Raji (cell line): ENCODE measurements around the gene RNF121.

Source experiments
- POLR2A ChIP-seq: IDR thresholded peaks from 2 replicates; pipeline ENCODE4 v1.6.1; 2011; ENCODE audit warnings: low read depth, low read length, control low read depth; ENCODE audit not compliant: insufficient read depth

The RNF121 gene

DNA sequence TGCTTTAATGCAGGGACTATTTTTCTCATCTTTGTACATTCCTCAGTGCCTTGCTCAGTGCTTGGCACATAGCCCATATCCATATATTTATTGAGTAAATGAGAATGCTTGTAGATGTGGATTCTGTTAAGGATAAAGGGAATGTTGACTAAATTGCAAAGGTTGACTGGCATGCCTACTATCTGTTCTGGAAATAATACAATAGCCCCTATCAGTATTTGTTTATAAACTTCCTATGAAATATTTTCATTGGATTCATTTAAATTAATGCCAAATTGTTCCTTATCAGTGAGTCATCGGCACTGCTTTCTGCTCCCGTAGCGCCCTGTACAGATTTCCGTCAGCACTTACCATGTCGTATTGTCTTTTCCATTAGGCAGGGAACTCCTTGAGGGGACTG lies 8.0 kb downstream of the RNF121 start:
- no peak for TF ChIP-seq POLR2A

DNA sequence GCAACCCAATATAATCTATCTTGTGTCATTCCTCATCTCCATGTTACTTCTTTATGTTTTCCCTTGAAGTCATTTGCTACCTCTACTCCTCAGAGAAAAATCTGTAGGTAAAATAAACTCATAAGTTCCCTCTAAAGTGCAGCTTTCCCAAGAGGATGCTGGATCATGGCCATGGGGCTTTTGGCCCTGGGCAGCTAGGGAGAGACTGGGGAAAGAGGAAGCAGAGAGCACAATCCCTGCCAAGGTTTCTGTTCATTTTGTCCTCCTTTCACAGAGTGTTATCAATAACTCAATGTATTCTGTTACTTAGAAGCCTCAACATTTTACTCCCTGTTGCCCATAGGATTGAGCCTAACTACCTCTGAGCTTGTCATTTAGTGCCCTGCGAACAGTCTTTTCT lies 9.0 kb downstream of the RNF121 start:
- TF ChIP-seq POLR2A: no peak

DNA sequence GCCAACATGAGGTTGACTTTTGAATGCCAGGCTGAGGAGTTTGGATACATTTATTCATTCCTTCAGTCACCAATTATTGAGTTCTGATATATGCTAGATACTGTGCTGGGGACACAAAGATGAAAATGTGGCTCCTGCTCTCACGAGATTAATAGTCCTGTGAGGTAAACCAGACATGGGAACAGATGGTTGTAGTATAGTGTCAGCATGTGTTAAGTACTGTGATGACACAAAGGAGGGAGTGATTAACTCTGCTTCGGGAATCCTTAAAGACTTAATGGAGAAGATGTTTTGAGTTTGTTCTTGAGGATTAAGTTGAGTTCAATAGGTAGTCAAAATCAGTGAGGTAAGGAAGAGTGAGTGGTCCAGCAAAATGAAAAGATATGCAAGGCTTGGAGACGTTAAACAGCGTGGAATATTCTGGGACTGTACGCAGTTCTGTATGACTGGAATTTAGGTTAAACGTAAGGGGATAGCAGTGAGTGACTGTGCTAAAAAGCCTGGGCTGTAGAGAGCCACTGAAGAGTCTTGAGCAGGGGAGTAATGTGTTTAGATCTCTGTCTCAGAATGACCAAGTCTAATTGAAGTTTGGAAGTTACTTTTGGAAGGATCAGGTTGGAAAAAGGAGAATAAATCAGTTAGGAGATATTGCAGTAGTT lies 11.8 kb downstream of the RNF121 start:
- TF ChIP-seq POLR2A: no peak

DNA sequence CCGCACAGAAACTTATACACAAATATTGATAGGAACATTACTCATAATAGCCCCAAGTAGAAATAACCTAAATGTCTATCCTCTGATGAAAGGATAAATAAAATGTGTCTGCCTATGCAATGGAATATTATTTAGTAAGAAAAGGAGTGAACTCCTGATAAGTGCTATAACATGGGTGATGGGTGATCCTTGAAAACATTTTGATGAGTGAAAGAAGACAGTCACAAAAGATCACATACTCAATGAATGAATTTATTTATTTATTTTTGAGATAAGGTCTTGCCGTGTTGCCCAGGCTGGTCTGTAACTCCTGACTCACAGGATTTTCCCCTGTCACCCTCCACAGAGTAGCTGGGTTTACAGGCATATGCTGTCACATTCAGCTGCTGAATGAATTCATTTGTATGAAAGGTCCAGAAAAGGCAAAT lies 17.3 kb downstream of the RNF121 start:
- TF ChIP-seq POLR2A: no peak

DNA sequence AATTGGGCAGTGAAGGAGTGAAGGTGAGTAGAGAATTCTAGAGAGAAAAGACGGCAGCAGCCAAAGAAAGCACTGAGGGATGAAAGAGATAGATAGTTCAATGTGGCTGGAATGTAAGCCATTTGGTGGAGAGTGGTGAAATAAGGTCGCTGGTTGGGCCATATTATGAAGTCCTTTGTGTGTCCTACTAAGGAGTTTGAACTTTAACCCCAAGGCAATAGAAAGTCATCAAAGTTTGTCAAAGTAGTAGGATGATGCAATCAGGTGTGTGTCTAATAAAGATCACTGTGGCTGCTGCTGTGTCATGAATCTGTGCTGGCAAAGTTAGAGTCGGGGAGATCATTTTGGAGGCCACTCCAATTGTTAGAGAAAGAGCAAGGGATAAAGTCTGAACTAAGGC lies 18.7 kb downstream of the RNF121 start:
- TF ChIP-seq POLR2A: no peak

DNA sequence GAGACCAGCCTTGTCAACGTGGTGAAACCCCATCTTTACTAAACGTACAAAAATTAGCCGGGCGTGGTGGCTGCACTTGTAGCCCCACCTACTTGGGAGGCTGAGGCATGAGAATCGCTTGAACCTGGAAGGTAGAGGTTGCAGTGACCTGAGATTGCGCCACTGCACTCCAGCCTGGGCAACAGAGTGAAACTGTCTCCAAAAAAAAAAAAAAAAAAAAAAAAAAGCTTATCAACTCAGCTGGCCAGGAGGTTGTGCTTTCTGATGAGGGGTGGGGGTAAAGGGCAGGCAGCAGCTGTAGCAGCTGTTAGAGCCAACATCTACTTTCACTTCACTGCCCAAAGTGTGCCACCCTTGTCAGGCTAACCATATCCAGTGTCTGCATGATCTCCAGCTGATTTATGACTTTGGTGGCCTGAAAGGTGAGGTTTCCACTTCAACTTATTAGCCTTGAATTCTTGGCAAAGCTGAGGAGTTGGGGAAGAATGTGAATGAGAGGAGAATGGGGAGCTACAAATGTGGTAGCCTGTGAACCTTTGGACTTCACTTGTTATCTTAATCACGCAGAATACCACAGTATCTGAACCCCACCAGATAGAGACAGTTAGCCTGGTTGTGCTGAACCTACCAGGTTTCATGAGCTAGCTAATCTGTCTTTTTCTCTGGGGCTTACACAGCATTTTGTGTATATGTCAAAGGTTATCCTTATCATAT lies 19.6 kb downstream of the RNF121 start:
- TF ChIP-seq POLR2A: no peak

DNA sequence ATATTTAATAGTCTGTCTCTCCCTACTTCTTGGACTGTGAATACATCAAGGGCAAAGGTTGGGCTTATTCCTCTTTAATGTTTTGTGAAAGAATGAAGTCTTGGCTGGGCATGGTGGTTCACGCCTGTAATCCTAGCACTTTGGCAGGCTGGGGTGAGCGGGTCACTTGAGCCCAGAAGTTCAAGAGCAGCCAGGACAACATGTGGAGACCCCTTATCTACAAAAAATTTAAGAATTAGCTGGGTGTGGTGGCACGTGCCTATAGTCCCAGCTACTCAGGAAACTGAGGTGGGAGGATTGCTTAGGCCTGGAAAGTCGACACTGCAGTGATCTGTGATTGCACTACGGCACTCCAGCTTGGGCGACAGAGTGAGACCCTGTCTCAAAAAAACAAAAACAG lies 20.2 kb downstream of the RNF121 start:
- no peak for TF ChIP-seq POLR2A

DNA sequence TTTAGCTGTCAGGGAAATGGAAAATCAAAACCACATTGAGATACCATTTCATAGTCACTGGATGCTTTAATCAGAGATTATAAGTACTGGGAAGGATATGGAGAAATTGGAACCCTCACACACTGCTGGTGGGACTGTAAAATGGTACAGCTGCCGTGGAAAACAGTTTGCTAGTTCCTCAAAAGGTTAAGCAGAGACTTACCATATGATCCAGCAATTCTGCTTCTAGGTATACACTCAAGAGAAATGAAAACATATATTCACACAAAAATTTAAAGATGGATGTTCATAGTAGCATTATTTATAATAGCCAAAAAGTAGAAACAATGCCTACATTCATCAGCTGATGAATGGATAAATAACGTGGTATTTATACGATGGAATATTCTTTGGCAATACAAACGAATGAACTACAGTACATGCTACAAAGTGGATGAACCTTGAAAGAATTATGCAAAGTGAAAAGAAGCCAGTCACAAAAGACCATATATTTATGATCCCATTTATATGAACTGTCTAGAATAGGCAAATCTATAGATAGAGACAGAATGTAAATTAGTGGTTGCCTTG lies 23.0 kb downstream of the RNF121 start:
- no peak for TF ChIP-seq POLR2A

DNA sequence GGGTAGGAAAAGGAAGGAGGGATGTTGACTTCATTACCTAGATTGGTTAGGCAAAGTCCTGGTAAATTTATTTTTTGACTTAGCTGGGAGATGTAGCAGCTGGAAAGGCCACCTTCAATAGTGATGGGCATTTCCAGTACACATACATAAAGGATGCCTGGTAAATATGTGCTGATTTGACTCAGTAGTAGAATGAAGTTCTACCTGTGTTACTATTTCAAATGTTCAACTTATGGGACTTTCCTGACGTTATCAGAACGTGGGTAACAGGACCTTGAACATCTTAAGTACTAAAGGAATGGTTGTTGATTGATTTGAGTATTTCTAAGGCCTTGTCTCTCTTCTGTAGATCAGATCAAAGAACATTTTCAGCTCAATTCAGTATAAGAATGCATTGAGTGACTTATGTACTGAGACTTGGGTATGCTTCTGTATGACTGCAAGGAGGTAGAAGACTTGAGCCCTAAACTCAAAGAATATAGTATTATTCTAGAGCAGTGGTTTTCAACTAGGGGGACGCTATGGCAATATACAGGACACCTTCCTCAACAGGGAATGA lies 27.1 kb downstream of the RNF121 start:
- TF ChIP-seq POLR2A: no peak

DNA sequence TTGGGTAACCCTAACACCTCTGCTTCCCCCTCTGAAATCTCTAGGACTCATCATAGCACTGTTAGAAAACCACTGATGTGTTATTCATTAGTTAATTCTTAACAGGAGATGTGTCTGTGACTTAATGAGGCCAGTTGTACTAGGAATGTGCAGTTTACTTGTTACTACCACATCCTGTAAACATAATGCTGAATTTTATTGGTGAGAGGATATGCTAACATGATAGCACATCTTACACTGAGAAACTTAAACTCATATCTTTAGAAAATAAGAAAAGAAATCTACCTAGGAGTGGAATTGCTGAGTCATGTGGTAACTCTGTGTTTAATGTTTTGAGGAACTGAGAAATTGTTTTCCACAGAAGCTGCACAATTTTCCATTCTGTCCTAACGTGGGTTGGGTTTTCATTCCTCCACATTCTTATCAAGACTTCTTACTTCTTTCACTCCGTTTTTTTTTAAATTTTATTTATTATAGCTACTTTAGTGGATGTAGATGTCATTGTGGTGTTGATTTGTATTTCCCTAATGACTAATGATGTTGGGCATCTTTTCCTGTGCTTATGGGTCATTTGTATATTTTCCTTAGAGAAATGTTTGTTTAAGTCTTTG lies 33.7 kb downstream of the RNF121 start:
- TF ChIP-seq POLR2A: no peak

DNA sequence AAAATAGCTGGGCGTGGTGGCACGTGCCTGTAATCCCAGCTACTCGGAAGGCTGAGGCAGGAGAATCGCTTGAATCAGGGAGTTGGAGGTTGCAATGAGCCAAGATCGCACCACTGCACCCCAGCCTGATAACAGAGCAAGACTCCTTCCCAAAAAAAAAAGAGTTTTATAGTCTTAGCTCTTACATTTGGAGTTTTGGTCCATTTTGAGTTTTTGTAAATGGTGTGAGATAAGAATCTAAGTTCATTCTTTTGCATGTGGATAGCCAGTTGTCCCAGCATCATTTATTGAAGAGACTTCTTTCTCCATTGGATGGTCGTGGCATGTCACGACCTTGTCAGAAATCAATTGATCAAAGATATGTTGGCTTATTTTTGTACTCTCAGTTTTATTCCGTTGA lies 34.6 kb downstream of the RNF121 start:
- no peak for TF ChIP-seq POLR2A

DNA sequence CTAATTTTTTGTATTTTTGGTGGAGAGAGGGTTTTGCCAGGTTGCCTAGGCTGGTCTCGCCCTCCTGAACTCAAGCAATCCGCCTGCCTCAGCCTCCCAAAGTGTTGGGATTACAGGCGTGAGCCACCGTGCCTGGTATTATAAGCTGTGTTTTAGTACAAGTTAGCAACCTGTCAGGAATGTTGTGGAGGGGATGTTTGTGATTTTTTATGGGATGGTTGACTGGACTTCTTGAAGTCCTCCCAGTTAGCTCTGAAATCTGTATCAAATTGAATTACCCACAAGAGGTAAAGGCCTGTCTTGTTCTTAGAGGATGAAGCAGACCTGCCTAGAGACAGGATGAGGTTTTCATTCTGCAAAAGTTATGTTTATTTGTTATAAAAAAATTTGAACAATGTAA lies 35.8 kb downstream of the RNF121 start:
- no peak for TF ChIP-seq POLR2A

DNA sequence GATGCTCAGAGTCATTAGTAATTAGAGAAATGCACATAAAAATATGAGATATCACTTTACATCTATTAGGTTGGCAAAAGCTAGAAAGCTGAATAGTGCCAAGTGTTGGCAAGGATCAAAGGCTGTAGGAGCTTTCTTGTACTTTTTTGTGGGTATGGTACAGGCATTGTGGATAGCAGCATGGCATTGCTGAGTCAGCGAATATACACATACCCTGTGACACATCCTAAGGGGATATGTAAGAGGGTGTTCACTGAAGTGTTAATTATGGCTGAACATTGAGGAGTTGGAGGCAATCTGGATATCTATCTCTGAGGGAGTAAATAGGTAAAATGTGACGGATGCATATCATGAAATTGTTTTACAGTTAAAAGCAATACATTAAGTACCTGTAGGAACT lies 42.8 kb downstream of the RNF121 start:
- no peak for TF ChIP-seq POLR2A

DNA sequence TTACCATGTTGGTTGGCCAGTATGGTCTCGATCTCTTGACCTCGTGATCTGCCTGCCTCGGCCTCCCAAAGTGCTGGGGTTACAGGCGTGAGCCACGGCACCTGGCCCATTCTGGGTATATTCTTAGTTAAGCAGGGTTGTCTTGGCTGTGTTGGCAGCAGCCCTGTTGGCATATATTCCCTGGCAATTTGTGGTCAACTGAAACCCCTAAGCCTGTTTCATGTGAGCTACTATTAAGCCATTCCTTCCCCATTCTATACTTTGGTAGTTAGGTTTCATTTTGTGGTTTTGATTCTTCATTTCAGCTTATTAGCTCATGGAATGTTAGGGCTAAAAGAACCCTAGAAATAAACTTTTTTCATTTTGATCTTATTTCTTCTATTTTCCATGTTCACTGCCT lies 47.7 kb downstream of the RNF121 start:
- TF ChIP-seq POLR2A: no peak

DNA sequence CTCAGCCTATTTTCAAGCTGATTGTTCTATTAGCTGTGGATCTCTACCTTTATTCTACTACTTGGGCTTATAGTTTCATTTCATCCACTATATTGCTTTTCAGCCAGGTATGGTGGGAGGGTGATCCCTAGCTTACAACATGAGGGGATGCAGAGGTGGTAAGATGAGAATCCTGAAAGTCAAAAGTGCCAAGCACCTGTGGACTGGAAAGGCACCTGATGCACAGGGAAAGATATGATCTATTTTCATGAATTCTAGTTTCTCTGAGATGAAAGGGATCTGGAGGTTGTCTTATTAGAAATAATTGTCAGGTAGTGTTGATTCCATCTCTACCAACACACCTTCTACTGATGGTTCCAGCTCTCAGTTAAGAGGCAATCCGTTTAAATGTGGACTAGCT lies 48.2 kb downstream of the RNF121 start:
- TF ChIP-seq POLR2A: no peak
